DND-41 (cell line): ENCODE results near the gene LMF1.

ENCODE experiments used
- ATAC-seq: fragments of 200-7000 bp; cut with Tn5 transposase; 3 replicates; pipeline ENCODE4 v1.9.1; 2021; ENCODE audit warnings: low read depth; ENCODE audit not compliant: insufficient read depth
- DNase-seq: peaks from one replicate; pipeline ENCODE4 v3.0.0-alpha.2; 2020
- H2AFZ ChIP-seq: 2 replicates; pipeline ENCODE4 v1.6.0; 2012; ENCODE audit warnings: low read depth, low read length
- H3K27ac ChIP-seq: 2 replicates; pipeline ENCODE4 v1.5.1; 2012; ENCODE audit warnings: low read length, inconsistent platforms
- H3K27me3 ChIP-seq: fragments of 200-600 bp; sonication (generic); 2 replicates; pipeline ENCODE4 v1.6.0; 2012; ENCODE audit warnings: low read length, mild to moderate bottlenecking, inconsistent platforms; ENCODE audit not compliant: insufficient read depth, poor library complexity
- H3K36me3 ChIP-seq: 2 replicates; pipeline ENCODE4 v1.5.1; 2012; ENCODE audit warnings: low read length, inconsistent platforms; ENCODE audit not compliant: insufficient read depth
- H3K4me1 ChIP-seq: 2 replicates; pipeline ENCODE4 v1.5.1; 2012; ENCODE audit warnings: mild to moderate bottlenecking, low read length; ENCODE audit not compliant: insufficient read depth
- H3K4me2 ChIP-seq: 2 replicates; pipeline ENCODE4 v1.6.0; 2012; ENCODE audit warnings: mild to moderate bottlenecking, moderate library complexity, low read length, inconsistent platforms; ENCODE audit not compliant: insufficient read depth
- H3K4me3 ChIP-seq, 2 experiments: fragments of 200-600 bp in 1 of 2; shearing (Covaris generic) in 1 of 2; 2 replicates each; pipeline ENCODE4 v1.5.1; 2012 to 2016; ENCODE audit warnings: inconsistent platforms in 2 of 2, low read length in 2 of 2, mild to moderate bottlenecking in 2 of 2, low read depth in 1 of 2, moderate library complexity in 1 of 2
- H3K79me2 ChIP-seq: 2 replicates; pipeline ENCODE4 v1.6.0; 2012; ENCODE audit warnings: low read length, inconsistent platforms; ENCODE audit not compliant: insufficient read depth
- H3K9ac ChIP-seq: 2 replicates; pipeline ENCODE4 v1.6.0; 2012; ENCODE audit warnings: low read depth, mild to moderate bottlenecking, inconsistent platforms, low read length, moderate library complexity
- H3K9me3 ChIP-seq: 2 replicates; pipeline ENCODE4 v1.5.1; 2012; ENCODE audit warnings: low read length, moderate library complexity, mild to moderate bottlenecking, inconsistent platforms; ENCODE audit not compliant: insufficient read depth, severe bottlenecking
- H4K20me1 ChIP-seq: 2 replicates; pipeline ENCODE4 v1.6.0; 2012; ENCODE audit warnings: low read length; ENCODE audit not compliant: insufficient read depth
- CTCF ChIP-seq: IDR thresholded peaks from 2 replicates; pipeline ENCODE4 v1.5.1; 2012; ENCODE audit warnings: borderline replicate concordance, low read length, moderate library complexity, mild to moderate bottlenecking; ENCODE audit not compliant: poor library complexity, severe bottlenecking; ENCODE audit errors: extremely low read depth
- EZH2 ChIP-seq: IDR thresholded peaks from 3 replicates; pipeline ENCODE4 v1.6.1; 2012; ENCODE audit warnings: borderline replicate concordance, low read depth, mild to moderate bottlenecking, moderate library complexity, low read length, inconsistent platforms; ENCODE audit not compliant: severe bottlenecking

Gene LMF1

GRCh38 chr16:887846-888245 lies 82.9 kb downstream of the LMF1 start:
- Histone ChIP-seq H3K9me3 (peaks cover 6% of the 10 kb centered on the region), H3K27ac (no peak overlapping the region), H4K20me1 (peaks cover 5% of the 10 kb centered on the region; the same call in 1 of the 2 replicates), H3K79me2 (no peaks in the 10 kb centered on the region), H3K36me3 (no peaks in the 10 kb centered on the region; the same call in none of the 2 replicates), H3K4me3 (no peak overlapping the region), H3K9ac (no peak overlapping the region), H2AFZ (no peak overlapping the region), H3K4me2 (no peak overlapping the region), H3K4me1 (no peaks in the 10 kb centered on the region), H3K27me3 (no peaks in the 10 kb centered on the region)
- DNase-seq (no peak), ATAC-seq (no peak)
- no peak for TF ChIP-seq EZH2
- TF ChIP-seq CTCF = no peak

DNA sequence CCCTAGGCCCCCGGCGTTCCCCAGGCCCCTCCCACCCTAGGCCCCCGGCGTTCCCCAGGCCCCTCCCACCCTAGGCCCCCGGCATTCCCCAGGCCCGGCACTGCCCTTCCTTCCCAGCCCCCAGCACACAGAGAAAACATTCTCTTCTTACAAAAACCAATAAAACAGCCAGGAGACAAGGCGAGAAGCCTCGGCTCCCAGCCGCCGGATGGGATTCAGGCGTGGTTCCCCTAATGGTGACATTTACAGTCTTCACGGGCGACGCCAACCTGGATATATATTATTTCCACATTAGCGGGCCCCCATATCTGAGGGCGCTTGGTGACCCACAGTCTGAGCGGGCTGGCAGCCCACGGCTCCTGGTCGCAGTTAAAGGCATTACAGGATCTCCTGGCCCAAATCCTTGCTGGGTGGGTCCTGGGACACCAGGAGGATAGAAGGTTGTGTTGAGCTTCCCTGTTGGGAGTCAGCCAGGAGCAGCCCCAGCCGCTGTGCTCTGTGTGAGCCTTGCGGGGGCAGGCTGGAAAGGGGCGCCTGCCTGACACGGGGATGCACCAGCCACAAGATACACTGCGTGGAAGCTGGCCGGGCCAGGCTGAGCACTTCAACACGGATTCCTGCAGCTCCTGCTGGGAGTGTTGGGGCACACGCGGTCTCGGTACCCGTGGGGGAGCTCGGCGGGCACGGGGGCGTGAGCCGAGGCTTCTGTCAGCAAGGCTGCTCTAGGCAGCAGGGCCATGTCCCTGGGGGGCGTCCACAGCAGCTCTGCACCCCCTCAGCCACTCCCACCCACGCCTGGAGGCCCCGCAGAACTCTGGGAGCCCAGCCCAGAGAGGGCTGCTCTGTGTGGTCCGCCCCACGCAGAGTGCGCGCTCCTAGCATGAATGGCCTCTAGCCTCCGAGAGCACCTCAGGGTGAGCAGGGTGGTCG lies 83.7 kb downstream of the LMF1 start:
- Histone ChIP-seq H3K9me3 (peaks cover 6% of the 10 kb centered on the region), H3K4me2 (no peak overlapping the region), H4K20me1 (peaks cover 3% of the 10 kb centered on the region; the same call in 1 of the 2 replicates), H2AFZ (no peak overlapping the region), H3K4me3 (no peak overlapping the region), H3K4me1 (no peaks in the 10 kb centered on the region), H3K9ac (no peak overlapping the region), H3K27ac (no peak overlapping the region), H3K36me3 (no peaks in the 10 kb centered on the region; the same call in none of the 2 replicates), H3K27me3 (no peaks in the 10 kb centered on the region), H3K79me2 (no peaks in the 10 kb centered on the region)
- ATAC-seq (no peak), DNase-seq (no peak)
- TF ChIP-seq EZH2 = no peak
- TF ChIP-seq CTCF = no peak

GRCh38 chr16:886084-886543 lies 84.7 kb downstream of the LMF1 start:
- no peak for DNase-seq
- Histone ChIP-seq H3K27me3 (no peaks in the 10 kb centered on the region), H3K27ac (no peak overlapping the region)

More at GRCh38 chr16:886084-886543, 84.7 kb downstream of the LMF1 start:
- Histone ChIP-seq H3K9ac (no peak overlapping the region), H3K36me3 (no peaks in the 10 kb centered on the region; the same call in none of the 2 replicates), H4K20me1 (no peaks in the 10 kb centered on the region), H3K79me2 (no peaks in the 10 kb centered on the region), H2AFZ (no peak overlapping the region), H3K4me1 (no peaks in the 10 kb centered on the region), H3K4me3 (no peak overlapping the region), H3K9me3 (peaks cover 6% of the 10 kb centered on the region), H3K4me2 (no peak overlapping the region)
- TF ChIP-seq EZH2 (no peak), CTCF (no peak)
- no peak for ATAC-seq
